Measurements from ENCODE around the gene ARHGAP36.

GRCh38 chrX:131025336-131025735, 32.8 kb upstream of the ARHGAP36 start:
- TF ChIP-seq CTCF (IDR thresholded peaks at IDR 0.05) (no peak), POLR2A (IDR thresholded peaks at IDR 0.05) (no peak)
